HepG2 (cell line): ENCODE results near the gene FOXA3. TPM values are rescaled to one million over a fixed set of nuclear protein-coding genes. Genes with fewer than 3 reads are reported as not detected.

ENCODE experiments used
- ARID5B ChIP-seq: IDR thresholded peaks from 2 replicates; pipeline ENCODE4 v1.4.0; 2020; ENCODE audit warnings: mild to moderate bottlenecking, missing genetic modification reagents
- GFI1 ChIP-seq: sonication (generic); formaldehyde crosslinking; IDR thresholded peaks from 2 replicates; pipeline ENCODE4 v1.5.0; 2020; ENCODE audit warnings: missing genetic modification reagents, mild to moderate bottlenecking, borderline replicate concordance
- HNF4A ChIP-seq: sonication (generic); formaldehyde crosslinking; IDR thresholded peaks from 2 replicates; pipeline ENCODE4 v1.4.0; 2020; ENCODE audit warnings: missing genetic modification reagents
- MTF2 ChIP-seq: sonication (generic); formaldehyde crosslinking; IDR thresholded peaks from 2 replicates; pipeline ENCODE4 v1.5.0; 2020; ENCODE audit warnings: missing genetic modification reagents, borderline replicate concordance
- NPAS2 ChIP-seq: sonication (generic); formaldehyde crosslinking; IDR thresholded peaks from 2 replicates; pipeline ENCODE4 v1.8.0; 2022; ENCODE audit warnings: mild to moderate bottlenecking, missing genetic modification reagents, borderline replicate concordance
- SIN3B ChIP-seq: fragments of 150-350 bp; IDR thresholded peaks from 2 replicates; pipeline ENCODE4 v1.6.1; 2014; ENCODE audit warnings: low read length
- ZMYM4 ChIP-seq: sonication (generic); formaldehyde crosslinking; IDR thresholded peaks from 2 replicates; pipeline ENCODE4 v1.8.1; 2023; ENCODE audit warnings: mild to moderate bottlenecking, missing genetic modification reagents
- ZNF543 ChIP-seq: sonication (generic); formaldehyde crosslinking; IDR thresholded peaks from 2 replicates; pipeline ENCODE4 v1.4.0; 2020; ENCODE audit warnings: mild to moderate bottlenecking, missing genetic modification reagents
- polyA plus RNA-seq, 8 experiments: library from polyadenylated mRNA; depleted of rRNA in 3 of 8; stranded (reverse) in 7 of 8; unstranded in 1 of 8; fragments of >200 nt; fragmentation: Illumina TruSeq in 4 of 8; extraction: Trizol in 4 of 8; gene quantifications; 2 replicates each; pipeline versions ENCODE4 v1.2.1 to v1.2.3, GENCODE V29; 2011 to 2016; ENCODE audit warnings: low read depth in 4 of 8, missing spikeins in 1 of 8, mixed read lengths in 1 of 8; ENCODE audit not compliant: insufficient read depth in 1 of 8
- total RNA-seq, 5 experiments: library from RNA; depleted of rRNA; stranded (reverse); fragments of >200 nt; fragmentation: Illumina TruSeq; extraction: Trizol; gene quantifications; 2 replicates each; pipeline ENCODE4 v1.2.3, GENCODE V29; 2016; ENCODE audit warnings: low read depth in 1 of 5
- TF ChIP-seq, protein P1 (sequence below): sonication (generic); formaldehyde crosslinking; IDR thresholded peaks from 2 replicates; pipeline ENCODE4 v1.4.0; 2020; ENCODE audit warnings: mild to moderate bottlenecking, missing genetic modification reagents
- TF ChIP-seq, protein P2 (sequence below): IDR thresholded peaks from 2 replicates; pipeline ENCODE4 v1.6.1; 2012; ENCODE audit warnings: inconsistent platforms
- TF ChIP-seq, protein P3 (sequence below): sonication (generic); formaldehyde crosslinking; IDR thresholded peaks from 2 replicates; pipeline ENCODE4 v1.5.0; 2020; ENCODE audit warnings: mild to moderate bottlenecking, missing genetic modification reagents, borderline replicate concordance
- TF ChIP-seq, protein P4 (sequence below): sonication (generic); formaldehyde crosslinking; IDR thresholded peaks from 2 replicates; pipeline ENCODE4 v1.5.0; 2020; ENCODE audit warnings: missing genetic modification reagents, mild to moderate bottlenecking, borderline replicate concordance

Gene FOXA3
- total and polyA plus RNA-seq, 2 of the 13 experiments (the other 11 are each of a cell fraction or from before 2014, with no cell fraction given): 29.8 to 47.6 TPM

DNA sequence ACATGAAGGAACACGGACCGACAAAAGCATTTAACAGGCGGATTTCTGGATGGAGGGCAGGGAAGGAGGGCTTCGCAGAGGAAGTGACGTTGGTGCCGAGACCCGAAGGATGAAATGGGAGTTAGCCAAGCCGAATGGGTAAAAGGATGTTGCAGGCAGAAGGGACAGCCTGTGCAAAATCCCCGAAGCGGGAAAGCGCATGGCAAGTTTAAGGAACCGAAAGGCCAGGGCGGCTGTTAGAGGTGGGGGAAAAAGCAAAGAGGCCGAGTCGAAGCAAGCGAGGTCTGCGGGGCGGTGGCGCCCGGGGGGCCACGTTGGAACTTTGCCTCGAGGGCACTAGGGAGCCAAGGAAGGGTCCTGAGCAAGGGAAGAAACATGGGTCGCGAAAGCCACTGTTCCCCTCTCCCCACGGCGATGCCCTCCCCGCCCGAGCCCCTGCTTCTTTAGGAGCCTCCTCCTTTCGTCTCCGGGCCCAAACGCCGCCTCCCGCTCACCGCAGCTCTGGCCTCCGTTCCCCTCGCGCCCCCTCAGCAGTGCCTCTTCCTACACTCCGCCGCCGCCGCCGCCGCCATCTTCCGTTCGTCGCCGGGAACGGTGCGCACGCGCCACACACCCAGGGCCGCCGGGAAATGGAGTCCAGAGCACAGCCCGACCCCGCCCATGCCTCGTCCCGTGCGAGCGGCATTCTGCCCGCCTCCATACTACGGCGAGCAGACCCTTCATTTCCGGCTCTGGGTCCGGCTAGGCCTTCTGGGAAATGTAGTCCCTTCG is 1.4 kb upstream of the FOXA3 start, which contains the start of gene SYMPK (continued):
- no peak; the same call in 1 of the 2 replicates for TF ChIP-seq ARID5B (CRISPR knock-in tag)
- TF ChIP-seq HNF4A: no peak
- TF ChIP-seq MTF2 (CRISPR knock-in tag): no peak
- TF ChIP-seq, protein P1, sequence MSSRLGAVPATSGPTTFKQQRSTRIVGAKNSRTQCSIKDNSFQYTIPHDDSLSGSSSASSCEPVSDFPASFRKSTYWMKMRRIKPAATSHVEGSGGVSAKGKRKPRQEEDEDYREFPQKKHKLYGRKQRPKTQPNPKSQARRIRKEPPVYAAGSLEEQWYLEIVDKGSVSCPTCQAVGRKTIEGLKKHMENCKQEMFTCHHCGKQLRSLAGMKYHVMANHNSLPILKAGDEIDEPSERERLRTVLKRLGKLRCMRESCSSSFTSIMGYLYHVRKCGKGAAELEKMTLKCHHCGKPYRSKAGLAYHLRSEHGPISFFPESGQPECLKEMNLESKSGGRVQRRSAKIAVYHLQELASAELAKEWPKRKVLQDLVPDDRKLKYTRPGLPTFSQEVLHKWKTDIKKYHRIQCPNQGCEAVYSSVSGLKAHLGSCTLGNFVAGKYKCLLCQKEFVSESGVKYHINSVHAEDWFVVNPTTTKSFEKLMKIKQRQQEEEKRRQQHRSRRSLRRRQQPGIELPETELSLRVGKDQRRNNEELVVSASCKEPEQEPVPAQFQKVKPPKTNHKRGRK: no peak
- no peak for TF ChIP-seq ZNF543 (CRISPR knock-in tag)
- no peak for TF ChIP-seq GFI1 (CRISPR knock-in tag)
- TF ChIP-seq, protein P2, sequence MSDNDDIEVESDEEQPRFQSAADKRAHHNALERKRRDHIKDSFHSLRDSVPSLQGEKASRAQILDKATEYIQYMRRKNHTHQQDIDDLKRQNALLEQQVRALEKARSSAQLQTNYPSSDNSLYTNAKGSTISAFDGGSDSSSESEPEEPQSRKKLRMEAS: peak; percentile 86
- no peak for TF ChIP-seq NPAS2 (CRISPR knock-in tag)
- TF ChIP-seq, protein P3, sequence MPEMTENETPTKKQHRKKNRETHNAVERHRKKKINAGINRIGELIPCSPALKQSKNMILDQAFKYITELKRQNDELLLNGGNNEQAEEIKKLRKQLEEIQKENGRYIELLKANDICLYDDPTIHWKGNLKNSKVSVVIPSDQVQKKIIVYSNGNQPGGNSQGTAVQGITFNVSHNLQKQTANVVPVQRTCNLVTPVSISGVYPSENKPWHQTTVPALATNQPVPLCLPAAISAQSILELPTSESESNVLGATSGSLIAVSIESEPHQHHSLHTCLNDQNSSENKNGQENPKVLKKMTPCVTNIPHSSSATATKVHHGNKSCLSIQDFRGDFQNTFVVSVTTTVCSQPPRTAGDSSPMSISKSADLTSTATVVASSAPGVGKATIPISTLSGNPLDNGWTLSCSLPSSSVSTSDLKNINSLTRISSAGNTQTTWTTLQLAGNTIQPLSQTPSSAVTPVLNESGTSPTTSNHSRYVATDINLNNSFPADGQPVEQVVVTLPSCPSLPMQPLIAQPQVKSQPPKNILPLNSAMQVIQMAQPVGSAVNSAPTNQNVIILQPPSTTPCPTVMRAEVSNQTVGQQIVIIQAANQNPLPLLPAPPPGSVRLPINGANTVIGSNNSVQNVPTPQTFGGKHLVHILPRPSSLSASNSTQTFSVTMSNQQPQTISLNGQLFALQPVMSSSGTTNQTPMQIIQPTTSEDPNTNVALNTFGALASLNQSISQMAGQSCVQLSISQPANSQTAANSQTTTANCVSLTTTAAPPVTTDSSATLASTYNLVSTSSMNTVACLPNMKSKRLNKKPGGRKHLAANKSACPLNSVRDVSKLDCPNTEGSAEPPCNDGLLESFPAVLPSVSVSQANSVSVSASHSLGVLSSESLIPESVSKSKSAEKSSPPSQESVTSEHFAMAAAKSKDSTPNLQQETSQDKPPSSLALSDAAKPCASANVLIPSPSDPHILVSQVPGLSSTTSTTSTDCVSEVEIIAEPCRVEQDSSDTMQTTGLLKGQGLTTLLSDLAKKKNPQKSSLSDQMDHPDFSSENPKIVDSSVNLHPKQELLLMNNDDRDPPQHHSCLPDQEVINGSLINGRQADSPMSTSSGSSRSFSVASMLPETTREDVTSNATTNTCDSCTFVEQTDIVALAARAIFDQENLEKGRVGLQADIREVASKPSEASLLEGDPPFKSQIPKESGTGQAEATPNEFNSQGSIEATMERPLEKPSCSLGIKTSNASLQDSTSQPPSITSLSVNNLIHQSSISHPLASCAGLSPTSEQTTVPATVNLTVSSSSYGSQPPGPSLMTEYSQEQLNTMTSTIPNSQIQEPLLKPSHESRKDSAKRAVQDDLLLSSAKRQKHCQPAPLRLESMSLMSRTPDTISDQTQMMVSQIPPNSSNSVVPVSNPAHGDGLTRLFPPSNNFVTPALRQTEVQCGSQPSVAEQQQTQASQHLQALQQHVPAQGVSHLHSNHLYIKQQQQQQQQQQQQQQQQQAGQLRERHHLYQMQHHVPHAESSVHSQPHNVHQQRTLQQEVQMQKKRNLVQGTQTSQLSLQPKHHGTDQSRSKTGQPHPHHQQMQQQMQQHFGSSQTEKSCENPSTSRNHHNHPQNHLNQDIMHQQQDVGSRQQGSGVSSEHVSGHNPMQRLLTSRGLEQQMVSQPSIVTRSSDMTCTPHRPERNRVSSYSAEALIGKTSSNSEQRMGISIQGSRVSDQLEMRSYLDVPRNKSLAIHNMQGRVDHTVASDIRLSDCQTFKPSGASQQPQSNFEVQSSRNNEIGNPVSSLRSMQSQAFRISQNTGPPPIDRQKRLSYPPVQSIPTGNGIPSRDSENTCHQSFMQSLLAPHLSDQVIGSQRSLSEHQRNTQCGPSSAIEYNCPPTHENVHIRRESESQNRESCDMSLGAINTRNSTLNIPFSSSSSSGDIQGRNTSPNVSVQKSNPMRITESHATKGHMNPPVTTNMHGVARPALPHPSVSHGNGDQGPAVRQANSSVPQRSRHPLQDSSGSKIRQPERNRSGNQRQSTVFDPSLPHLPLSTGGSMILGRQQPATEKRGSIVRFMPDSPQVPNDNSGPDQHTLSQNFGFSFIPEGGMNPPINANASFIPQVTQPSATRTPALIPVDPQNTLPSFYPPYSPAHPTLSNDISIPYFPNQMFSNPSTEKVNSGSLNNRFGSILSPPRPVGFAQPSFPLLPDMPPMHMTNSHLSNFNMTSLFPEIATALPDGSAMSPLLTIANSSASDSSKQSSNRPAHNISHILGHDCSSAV: no peak
- peak; percentile 67; the same call in 1 of the 2 replicates for TF ChIP-seq ZMYM4
- TF ChIP-seq, protein P4, sequence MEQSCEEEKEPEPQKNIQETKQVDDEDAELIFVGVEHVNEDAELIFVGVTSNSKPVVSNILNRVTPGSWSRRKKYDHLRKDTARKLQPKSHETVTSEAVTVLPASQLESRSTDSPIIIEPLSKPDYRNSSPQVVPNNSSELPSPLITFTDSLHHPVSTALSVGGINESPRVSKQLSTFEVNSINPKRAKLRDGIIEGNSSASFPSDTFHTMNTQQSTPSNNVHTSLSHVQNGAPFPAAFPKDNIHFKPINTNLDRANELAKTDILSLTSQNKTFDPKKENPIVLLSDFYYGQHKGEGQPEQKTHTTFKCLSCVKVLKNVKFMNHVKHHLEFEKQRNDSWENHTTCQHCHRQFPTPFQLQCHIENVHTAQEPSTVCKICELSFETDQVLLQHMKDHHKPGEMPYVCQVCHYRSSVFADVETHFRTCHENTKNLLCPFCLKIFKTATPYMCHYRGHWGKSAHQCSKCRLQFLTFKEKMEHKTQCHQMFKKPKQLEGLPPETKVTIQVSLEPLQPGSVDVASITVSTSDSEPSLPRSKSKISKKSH (CRISPR knock-in tag): no peak; the same call in 1 of the 2 replicates
- no peak for TF ChIP-seq SIN3B
